GM19193 (cell line): Measurements from ENCODE around the gene OAT.

Experiments used
- POLR2A ChIP-seq: IDR thresholded peaks from 4 replicates; pipeline ENCODE4 v1.6.1; 2011; ENCODE audit not compliant: insufficient read depth, insufficient read length; ENCODE audit errors: extremely low read depth

The OAT gene

GRCh38 chr10:124378881-124379471, 39.7 kb downstream of the OAT start:
- no peak for TF ChIP-seq POLR2A

- TF ChIP-seq POLR2A = no peak
Measured at GRCh38 chr10:124378271-124378670, 40.5 kb downstream of the OAT start.

DNA sequence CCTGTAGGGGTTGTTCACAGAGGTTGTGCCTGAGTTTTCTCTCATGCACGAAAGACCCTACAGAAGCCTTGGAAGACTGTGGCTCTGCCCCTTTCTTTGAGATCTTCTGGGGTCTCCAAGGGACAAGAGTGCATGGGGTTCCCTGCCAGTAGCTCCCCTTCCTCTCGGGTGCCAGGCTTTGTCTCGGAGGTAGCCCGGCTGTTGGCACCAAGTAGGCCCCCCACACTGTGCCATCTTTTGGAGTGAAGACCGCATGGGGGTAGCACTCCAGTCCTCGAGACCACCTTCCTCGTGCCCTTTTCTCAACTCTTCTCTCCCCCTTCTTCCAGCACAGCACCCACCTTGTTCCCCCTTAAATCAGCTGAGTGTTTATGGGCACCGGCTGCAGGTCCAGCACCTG, 41.6 kb downstream of the OAT start:
- TF ChIP-seq POLR2A = no peak

DNA sequence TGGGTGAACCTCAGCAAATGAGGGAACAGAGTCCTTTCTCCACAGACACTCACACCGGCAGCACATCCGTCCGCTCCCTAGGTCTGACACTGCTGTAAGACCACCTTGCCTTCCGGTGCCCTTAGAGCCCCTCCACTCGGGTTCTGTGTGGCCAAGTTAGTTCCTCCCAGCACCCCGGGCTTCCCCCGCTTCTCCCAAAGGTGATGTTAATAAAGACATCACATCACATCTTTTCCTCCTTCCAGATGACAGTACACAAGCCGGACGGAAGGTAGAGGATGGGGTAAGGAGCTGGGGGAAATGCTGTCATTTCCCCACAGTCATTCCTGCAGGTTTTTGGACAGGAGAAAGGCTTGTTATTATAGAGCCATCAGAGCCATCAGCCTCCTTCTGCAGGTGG, 42.3 kb downstream of the OAT start:
- TF ChIP-seq POLR2A = no peak

DNA sequence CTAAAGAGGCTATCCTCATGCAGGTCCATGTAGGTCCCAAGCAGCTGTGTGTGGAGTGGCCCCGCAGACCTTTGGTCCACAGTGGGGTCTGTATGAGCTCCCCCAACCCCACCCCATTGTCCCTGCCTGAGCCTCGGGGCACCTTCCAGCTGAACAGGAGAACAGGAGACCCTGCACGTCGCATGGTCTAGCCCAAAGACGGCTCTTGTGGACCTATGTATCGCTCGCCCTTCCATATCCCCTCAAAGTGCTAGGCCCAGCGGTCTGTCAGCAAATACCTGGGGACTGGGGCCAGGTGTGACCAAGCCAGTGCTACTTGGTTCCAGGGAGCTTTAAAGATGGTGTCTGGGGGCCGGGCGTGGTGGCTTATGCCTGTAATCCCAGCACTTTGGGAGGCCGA, 43.0 kb downstream of the OAT start:
- no peak for TF ChIP-seq POLR2A

GRCh38 chr10:124375353-124375614, 43.4 kb downstream of the OAT start:
- TF ChIP-seq POLR2A = no peak

GRCh38 chr10:124374535-124375352, 44.0 kb downstream of the OAT start:
- no peak for TF ChIP-seq POLR2A

DNA sequence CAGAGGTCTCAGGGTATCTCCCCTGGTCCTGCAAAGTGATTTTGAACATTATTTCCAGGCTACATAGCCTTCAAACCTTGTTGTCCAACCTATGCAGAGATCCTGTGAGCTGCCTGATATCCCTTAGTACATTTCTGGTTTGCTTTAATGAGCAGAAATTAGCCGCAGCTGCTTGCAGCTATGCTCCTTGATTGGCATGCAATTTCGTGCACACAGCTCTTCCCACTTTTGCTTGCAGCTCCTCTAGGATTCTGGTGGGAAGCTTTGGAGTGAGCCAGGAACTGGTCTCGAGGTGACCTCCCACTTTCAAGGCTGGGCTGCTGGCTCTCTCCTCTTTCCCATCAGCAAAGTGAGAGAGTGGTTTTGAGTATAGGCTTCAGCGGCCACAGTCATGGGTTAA, 45.8 kb downstream of the OAT start:
- no peak for TF ChIP-seq POLR2A

DNA sequence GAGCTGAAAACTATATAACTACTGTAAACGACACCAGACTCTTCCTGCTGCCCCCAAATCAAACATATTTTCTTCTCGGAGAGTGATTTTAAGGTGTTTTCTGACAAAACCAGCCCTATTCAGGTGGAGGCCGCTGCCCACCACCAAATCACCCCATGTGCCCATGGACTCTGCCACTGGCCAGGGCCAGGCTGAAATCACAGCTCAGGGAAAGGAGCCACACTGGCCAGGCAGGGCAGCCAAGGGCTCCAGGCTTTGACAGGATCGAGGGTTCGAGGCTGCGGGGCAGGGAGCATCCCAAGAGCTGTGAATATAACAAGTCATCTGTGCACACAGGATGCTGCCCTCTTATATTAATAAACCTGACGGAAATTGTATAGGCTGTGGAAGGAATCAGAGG, 48.3 kb downstream of the OAT start:
- TF ChIP-seq POLR2A = no peak

- TF ChIP-seq POLR2A = no peak
Measured at GRCh38 chr10:124369986-124370385, 48.7 kb downstream of the OAT start.

- TF ChIP-seq POLR2A = no peak
Measured at GRCh38 chr10:124369066-124369465, 49.7 kb downstream of the OAT start.

DNA sequence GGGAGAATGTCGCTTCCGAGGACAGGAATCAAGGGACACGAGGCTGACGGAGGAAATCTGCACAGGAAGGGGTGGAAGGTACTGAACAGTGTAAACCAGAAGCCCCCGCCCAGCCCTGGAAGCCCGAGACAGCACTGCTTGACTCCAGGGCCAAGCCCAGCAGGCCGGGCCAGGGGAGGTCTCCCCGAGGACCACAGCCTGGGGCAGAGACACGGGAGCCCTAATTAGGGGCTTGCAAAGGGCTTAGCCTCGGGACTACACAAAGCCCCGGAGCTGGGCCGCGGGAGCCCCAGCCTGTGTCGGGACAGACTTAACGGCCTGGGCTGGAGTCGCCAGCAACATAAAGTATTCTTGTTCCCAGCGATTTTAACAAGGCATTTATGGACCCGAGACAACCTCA, 50.8 kb downstream of the OAT start:
- no peak for TF ChIP-seq POLR2A

- TF ChIP-seq POLR2A = no peak
Measured at GRCh38 chr10:124367414-124367813, 51.3 kb downstream of the OAT start.

DNA sequence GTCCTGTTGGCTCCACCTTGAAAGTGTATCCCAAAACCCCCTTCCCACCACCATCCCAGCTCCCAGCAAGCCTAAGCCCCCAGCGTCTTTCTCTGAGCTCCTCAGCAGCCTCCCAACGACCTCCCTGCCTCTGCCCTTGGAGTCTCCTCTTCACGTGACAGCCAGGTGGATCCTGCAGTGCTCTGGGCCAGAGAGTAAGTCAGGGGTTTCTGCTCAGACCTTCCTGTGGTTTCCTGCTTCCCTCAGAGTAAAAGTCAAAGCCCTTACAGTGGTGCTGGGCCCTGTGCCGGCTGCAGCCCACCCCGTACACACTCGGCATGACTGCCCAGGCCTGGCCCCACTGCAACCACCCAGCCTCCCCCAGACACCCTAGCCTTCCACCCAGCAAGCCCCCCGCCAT, 51.9 kb downstream of the OAT start:
- no peak for TF ChIP-seq POLR2A

- no peak for TF ChIP-seq POLR2A
Measured at GRCh38 chr10:124366343-124366742, 52.4 kb downstream of the OAT start.

DNA sequence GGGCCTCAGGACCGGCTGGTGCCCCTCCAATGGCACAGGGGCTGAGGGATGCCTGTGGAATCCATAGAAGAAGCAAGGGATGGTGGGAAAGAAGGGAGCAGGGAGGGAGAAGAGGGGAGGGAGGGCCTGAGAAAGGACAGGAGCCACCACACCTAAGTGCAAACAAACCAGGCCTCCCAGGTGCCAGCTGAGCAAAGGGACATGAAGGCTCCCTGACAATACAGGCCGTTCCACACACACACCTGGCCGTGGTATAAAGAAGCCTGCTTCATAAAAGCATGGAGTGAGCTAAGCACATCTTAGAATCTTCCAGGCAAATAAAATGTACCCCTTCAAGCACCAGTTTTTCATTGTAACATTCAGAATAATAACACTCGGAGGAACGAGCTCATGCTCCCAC, 54.0 kb downstream of the OAT start:
- TF ChIP-seq POLR2A = no peak

GRCh38 chr10:124362568-124362967, 56.2 kb downstream of the OAT start:
- no peak for TF ChIP-seq POLR2A
